ENCODE results near the gene TMEM91.
"Not testable (repeated sequence)": the region's sequence is repeated elsewhere in the genome, so short reads cannot be mapped to it uniquely, and the experiment has no call there.

TMEM91 gene

DNA sequence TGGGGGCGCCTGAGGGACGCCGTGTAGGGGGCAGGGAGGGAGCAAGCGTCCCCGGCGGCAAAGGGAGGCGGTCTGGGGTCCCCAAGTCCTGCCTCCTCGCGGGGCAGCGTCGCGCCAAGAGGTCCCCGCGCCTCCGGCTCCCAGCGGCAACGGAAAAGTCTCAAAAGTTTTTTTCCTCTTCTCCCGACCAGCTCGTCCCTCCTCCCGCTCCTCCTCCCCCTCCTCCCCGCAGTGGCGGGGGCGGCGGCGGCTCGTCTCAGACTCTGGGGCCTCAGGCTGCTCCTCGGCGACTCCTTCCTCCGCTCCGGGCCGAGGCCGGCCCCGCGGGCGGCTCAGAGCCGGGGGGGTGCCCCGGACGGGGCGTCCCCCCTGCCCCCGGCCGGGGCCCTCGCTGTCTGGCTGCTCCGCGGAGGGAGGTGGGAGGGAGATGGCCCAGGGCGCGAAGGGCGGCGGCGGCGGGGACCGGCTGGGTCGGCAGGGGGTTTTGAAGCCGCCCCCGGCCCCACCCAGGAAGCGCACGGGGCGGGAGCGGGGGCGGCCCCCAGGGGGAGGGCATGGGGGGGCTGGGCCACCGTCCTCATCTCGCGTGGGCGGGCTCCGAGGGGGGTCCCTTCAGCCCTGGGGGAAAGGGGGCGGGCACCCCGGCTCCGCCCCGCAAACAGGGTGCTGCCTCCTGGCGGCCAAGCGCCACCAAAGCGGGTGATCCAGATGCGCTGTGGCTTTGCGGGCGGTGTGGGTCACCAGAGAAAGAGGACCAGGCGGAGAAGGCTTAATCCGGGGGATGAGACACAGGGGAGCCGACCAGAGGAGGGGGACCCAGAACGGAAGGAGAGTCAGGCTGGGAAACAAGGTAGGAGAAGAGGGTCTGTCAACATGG, 22.6 kb upstream of the TMEM91 start, which contains the start of gene TGFB1:
TSS of gene TGFB1 (minus strand) at position 457 of the 877 bp plus-strand sequence. CDS start 878 bp downstream, outside the sequence.
- peak; percentile 39 to 40 for ATAC-seq

DNA sequence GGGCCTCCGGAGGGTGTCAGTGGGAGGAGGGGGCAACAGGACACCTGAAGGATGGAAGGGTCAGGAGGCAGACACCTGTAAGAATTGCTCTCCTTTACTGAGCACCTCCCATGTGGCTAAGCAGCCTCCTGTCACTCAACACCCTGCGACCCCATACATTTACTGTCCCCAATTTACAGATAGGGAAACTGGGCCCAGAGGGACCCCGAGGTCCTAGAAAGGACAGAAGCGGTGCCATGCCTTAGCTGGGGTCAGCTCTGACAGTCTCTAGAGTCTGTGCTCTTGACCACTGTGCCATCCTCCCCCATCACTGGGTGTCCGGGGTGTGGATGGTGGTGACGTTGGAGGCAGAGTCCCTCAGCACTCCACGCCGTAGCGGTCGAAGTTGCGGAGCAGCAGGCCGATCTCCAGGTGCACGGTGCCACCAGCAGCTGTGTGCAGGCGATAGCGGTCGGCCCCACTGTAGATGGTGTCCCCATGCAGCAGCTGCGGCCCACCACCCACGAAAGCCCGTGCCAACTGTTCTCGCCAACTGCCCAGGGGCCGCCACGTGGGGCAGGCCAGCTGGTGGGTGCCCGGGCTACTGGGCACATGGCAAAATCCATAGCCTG, 21.9 kb upstream of the TMEM91 start:
- ATAC-seq, result no peak

DNA sequence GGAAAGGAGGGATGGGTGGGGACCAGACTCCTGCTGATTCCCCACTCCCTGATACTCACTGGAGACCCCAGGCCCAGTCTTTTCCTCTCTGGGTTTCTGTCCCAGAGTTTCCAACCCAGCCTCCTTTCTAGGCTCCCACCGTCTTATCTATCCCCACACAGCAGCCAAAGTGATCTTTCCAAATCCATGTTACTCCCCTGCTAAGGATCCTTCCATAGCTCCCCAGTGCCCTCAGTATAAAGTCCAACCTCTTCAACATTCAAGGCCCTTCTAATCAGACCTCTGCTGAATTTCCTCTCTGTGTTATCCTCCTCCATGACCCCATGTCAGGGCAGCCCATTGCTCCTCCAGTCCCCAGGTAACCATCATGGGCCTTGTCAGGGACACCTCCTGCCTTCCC, 21.3 kb upstream of the TMEM91 start:
- no peak for ATAC-seq

DNA sequence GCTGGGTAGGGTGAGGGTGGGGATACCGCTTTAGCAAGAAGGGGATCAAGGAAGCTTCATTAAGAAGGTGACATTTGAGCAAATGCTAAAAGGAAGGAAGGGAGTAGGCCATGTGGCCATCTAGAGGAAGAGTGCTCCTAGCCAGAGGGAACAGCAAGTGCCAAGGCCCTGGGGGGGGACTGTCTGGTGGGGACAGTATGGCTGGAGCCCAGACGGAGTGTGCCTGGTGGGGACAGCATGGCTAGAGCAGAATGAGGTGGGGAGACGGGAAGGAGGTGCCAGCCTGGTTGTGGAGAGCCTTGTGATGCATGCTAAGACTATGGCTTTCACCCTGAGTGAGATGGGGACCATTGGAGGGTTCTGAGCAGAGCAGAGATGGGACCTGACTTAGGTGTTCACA, 20.5 kb upstream of the TMEM91 start:
- no peak for ATAC-seq

DNA sequence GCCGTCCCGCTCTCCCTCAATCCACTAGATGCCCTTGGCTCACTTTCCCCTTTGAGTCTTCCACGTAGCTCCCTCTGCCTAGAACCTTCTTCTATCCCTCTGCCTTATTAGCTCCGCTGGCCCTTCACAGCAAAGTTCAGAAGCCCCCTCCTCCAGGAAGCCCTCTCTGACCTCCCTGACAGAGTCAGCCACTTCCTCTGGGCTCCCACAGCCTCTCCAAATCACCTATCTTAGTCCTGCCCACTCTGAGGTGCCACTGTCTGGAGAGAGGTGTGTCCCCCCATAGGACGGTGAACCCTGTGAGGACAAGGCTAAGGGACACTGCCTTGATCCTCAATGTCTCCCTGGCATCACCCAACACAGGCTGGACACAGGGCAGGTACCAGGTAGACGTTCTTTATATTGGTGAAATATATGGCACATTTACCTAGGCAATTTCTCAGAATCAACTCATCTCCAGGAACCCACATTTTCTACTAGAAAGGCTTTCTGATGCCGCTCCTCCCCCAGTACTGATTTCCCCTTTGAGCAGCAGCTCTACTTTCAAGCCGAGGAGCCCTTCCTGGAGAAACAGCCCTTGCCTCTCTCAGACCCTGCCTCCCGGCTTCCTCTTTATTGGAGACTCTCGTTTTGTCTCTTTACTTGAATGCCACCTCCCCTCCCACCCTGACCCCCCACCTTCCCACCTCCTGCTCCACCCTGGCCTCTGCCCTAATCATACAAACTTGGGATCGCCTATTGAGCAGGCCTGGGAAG, 19.2 kb upstream of the TMEM91 start:
- no peak for ATAC-seq

DNA sequence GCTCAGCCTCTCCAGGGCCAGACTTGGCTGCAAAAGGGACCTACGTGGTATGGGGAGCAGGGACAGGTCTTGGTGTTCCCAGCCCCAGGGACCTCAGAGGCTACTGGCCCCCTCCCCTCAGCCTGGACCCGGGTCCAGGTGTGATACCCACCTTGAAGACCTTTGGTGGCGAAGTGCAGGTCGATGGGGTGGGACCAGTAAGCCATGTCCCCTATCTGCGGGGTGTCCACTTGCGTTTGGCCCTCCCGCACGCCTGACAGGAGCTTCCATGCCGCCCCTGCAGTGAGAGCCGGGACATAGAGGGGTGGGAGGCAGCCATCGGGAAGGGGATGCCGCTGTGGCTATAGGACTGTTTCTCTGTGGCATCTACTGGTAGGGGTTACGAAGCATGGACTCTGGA, 18.6 kb upstream of the TMEM91 start:
- no peak for ATAC-seq

DNA sequence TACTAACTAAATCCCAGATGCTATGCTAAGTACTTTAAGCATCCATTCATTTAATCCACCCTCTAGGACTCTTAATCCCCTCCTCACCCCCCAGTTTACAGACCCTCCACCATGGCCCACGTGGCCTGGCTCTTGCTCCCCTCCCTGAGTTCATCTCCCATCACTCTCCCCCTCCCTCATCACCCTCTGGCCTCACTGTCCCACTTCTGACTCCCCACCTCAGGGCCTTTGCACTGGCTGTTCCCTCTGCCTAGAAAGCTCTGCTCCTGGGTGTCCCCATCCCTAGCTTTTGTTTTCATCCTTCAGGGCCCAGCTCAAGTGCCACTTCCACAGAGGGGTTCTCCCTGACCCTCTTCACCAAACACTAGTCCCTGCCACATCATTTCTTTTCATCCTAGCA, 16.6 kb upstream of the TMEM91 start:
- ATAC-seq, result no peak

DNA sequence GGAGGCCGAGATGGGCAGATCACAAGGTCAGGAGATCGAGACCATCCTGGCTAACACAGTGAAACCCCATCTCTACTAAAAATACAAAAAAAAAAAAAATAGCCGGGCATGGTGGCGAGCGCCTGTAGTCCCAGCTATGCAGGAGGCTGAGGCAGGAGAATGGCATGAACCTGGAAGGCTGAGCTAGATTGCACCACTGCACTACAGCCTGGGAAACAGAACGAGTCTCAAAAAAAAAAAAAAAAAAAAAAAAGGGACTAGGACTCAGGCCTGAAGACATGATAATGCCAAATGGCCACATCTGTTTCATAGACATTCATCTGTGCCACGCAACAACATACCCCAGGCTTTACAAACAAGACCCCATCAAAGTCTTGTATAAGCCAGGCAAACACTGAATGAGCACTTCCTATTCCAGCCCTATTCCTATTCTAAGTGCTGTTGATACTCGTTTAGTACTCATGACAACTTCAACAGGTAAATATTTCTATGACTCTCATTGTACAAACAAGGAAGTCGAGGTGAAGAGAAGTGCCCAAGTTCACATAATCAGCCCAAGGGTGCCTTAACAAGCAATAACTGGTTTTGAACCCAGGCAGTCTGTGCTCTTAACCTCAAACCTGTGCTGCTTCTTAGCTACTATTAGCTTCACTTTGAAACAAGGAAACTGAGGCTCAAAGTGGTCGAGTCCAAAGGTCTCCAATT, 14.0 kb upstream of the TMEM91 start:
- no peak for ATAC-seq

DNA sequence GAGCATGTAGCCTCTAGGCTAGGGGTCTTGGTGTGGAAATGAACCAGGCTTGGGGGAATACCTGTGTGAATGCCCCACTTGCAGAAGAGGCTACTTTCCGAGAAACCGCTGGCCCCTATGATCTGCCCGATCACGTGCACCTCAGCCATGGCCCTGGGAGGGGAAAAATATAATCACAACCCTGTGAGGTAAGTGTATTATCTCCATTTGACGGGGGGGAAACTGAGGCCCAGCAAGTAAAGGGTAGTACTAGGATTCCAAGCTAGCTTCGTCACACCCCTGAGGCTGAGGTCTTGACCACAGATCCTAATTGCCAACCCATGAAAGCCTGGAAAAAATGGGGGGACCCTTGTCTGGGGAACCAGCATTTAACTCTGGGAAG, 13.0 kb upstream of the TMEM91 start:
- ATAC-seq, result no peak

DNA sequence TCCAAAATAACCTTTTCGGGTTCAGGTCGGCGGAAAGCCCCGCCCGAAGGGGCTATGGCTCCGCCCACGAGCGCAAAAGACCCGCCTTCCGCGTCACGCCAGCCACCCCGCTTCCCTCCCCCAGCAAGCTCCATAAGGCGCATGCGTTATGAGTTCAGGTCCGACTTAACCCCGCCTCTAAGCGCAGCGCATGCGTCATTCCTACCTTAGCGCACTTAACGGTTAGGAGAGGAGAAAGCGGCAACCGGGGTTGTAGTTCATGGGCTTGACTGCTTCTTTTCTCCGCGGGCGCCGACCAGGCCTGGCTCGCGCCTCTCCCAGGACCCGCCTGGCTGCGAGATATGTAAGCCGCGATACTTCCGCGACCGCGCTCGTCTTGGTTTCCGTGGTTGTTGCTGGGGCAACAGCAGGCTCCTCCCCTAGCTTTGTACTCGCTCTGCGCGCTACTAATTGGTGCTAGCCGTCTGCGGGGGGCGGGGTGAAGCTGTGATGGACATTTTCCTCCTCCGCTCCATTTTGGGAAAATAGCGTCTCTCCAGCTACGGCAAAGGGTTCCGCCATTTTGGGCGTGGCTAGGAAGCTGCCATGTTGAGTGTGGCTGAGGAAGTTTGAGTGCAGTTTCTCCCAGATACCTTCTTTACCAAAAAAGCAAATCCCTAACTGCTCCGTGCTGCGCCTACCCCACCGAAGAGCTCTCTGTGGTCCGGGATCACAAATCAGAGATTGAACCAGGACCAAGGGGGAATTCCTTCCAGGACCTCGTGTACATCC, 12.4 kb upstream of the TMEM91 start, which contains the start of gene B9D2:
TSS of gene B9D2 (minus strand) at position 397 of the 771 bp plus-strand sequence. CDS start 630 bp downstream, outside the sequence.
- ATAC-seq, result peak; percentile 98

DNA sequence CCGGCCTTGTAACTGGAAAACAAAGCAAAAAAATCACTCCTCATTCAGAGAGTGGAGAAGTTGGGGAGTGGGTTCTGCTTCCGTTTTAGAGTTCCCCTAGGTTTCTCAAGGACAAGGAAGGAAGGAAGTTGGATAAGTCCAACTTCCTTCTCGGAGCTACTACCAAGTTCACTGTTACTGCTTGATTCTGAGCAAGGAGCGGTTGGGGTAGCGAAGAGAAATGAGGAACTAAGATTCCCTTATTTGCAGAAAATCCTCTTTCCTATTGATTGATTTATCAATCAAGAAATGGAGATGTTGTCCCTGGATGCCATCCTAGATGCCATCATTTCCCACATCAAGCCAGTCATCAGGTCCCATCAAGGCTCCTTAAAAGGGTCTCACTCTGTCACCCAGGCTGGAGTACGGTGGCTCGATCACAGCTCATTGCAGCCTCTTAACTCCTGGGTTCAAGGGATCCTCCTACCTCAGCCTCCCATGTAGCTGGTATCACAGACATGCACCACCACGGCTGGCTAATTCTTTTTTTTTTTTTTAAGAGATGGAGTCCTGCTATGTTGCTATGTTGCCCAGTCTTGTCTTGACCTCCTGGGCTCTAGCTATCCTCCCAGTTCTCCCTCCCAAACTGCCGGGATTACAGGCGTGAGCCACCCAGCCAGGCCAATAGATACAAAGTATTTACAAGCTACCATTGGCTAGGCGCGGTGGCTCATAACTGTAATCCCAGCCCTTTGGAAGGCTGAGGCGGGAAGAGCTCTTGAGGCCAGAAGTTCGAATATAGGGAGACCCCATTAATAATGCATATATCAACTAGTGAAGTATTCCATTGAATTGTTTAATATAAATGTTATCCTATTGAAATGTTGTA, 11.6 kb upstream of the TMEM91 start:
- ATAC-seq, result no peak

DNA sequence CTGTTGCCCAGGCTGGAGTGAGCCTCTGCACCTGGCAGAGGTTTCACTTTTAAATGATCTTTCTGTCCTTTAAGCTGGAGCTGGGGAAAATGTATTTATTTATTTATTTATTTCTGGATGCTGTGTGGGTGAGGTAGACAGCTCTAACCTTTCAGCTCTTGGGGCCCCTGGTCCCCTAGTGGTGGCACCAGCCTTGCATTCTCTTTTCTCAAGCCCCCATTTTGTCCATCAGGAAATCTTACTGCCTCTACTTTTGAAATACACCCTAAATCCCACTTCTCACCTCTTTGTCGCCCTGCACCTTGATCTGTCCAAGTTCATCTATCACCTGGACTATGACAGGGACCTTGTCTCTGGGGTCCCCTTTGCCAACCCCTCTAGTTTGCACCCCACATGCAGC, 10.2 kb upstream of the TMEM91 start:
- ATAC-seq, result no peak

DNA sequence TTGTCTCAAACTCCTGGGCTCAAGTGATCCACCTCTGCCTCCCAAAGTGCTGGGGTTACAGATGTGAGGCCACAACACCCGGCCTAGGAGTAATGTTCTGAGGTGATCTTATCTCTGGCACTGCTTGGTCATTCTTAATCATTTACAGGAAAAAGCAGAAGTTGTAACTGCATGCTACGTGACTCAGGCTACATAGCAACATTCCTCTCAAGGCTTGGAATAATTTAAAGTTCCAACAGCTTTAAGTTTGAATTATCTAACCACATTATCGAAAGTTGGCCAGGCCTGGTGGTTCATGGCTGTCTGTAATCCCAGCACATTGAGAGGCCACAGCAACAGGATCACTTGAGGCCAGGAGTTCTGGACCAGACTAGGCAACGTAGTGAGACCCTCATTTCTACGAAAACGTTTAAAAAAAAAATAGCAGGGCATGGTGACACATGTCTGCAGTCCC, 8.5 kb upstream of the TMEM91 start:
- ATAC-seq, result no peak

DNA sequence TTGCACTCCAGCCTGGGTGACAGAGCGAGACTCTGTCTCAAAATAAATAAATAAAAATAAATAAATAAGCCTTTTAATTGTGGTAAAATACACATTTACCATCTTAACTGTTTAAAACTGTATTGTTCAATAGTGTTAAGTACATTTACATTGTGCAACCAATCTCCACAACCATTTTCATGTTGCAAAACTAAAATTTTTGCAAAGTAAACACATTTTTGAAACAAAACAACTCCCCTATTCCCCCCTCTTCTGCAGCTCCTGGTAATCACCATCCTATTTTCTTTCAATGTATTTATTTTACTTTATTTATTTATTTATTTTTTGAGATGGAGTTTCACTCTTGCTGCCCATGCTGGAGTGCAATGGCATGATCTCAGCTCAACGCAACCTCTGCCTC, 6.6 kb upstream of the TMEM91 start:
- no peak for ATAC-seq

DNA sequence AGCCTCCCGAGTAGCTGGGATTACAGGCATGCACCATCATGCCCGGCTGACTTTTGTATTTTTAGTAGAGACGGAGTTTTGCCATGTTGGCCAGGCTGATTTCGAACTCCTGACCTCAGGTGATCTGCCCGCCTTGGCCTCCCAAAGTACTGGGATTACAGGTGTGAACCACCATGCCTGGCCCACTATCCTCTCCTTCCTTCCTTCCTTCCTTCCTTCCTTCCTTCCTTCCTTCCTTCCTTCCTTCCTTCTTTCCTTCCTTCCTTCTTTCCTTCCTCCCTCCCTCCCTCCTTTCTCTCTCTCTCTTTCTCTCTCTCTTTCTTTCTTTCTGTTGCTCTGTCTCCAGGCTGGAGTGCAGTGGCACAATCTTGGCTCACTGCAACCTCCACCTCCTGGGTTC, 5.2 kb upstream of the TMEM91 start:
- ATAC-seq, result not testable (repeated sequence)

DNA sequence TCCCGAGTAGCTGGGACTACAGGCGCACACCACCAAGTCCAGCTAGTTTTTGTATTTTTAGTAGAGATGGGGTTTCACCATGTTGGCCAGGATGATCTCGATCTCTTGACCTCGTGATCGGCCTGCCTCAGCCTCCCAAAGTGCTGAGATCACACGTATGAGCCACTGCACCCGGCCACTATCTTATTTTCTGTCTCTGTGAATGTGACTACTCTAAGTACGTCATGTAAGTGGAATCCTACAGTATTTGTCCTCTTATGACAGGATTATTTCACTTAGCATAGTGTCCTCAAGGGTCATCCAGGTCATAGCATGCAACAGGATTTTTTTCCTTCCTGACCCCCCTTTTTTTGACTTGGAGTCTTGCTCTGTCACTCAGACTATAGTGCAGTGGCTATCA, 4.8 kb upstream of the TMEM91 start:
- ATAC-seq, result no peak

DNA sequence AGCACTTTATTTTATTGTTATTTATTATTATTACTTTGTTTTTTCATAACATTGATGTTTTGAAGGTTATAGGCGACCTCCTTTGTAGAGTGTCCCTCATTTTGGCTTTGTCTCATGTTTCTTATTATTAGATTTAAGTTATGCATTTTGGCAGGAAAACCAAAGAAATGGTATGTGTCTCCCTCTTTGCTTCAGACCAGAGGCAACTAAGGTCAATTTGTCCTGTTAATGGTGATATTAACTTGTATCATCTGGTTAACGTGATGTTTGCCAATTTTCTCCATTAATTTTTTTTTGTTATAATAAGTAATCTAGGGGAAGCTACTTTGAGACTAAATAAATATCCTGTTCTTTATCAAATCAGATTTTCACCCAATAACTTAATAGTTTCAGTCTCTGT, 3.8 kb upstream of the TMEM91 start:
- no peak for ATAC-seq

DNA sequence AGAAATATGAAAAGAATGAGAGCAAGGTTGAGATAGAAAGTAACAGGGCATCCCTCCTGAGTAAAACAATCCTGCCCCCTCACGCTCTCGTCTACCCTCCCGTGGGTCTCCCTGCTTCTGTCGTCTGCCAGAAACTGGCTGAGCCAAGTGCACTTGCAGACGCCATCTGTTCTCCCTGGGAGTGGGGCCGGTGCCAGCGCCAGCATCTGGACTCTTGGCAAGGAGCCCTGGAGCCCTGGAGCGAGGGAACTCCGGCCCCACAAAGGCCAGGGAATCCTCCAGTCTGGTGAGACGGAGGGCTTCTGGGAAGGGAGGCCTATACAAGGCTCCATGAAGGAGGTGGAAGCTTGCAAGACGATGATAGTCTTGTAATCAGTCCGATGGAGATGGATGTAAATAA, 2.3 kb upstream of the TMEM91 start:
- ATAC-seq, result no peak

DNA sequence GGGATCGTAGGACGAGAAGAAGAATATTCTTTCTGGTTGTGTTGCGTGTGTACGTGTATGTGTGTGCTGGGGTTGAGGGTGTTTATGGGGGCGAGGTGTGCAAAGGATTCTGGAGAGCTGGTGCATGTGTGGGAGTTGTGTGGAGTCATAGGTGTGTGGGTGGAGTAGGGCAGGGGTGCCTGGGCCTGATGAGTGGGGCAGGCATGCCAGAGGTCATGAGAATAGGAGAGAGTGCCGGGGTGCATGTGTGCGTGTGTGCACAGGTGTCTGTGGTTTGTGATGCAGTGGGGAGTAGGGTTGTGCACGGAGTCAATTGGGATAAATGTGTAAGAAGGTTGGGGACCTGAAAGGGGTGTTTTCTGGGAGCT, 649 bp downstream of the TMEM91 start:
- ATAC-seq, result peak; percentile 55 to 67

DNA sequence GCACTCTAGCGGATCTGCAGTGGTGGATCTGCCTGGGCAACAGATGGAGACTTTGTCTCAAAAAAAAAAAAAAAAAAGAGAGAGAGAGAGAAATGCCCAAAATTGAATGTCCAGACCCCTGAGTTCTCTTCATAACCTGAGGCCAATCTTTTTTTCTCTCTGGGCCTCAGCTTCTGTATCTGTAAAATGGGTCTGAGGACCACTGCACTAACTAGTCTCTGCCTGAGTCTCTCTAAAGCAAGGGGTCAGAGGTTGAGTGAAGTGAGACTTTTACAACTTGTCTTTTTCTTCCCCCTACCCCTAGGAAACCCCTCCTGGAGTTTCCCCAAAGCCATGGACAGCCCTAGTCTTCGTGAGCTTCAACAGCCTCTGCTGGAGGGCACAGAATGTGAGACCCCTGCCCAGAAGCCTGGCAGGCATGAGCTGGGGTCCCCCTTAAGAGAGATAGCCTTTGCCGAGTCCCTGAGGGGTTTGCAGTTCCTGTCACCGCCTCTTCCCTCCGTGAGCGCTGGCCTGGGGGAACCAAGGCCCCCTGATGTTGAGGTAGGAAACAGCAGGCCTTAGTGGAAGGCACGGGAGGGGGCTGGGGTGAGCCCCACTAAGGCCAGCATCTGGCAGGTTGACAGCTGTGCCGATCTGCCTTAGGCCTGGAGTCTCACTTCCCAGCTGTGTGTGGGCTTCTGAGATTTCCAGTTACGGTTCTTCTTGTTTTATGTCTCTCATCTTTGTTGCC, 1.8 kb downstream of the TMEM91 start:
- peak in 1 of 2 donors; percentile 18 for ATAC-seq
